BE2C (cell line): Measurements from ENCODE around the gene HOXC5.
A peak's percentile ranks its signal among the peaks of the same experiment; 100 is the strongest.

Source experiments
- DNase-seq: peaks from one replicate; pipeline ENCODE4 v3.0.0-alpha.2; 2020
- H3K27me3 ChIP-seq: fragments of 250-450 bp; sonication (Bioruptor Pico); 2 replicates; pipeline ENCODE4 v1.5.1; 2020; ENCODE audit warnings: mild to moderate bottlenecking
- H3K36me3 ChIP-seq: fragments of 250-450 bp; sonication (Bioruptor Pico); 2 replicates; pipeline ENCODE4 v1.5.1; 2020; ENCODE audit warnings: mild to moderate bottlenecking
- H3K4me1 ChIP-seq: fragments of 250-450 bp; sonication (Bioruptor Pico); 2 replicates; pipeline ENCODE4 v1.5.1; 2020
- H3K4me3 ChIP-seq: 2 replicates; pipeline ENCODE4 v1.5.1; 2011; ENCODE audit warnings: low read depth, low read length
- H3K9me3 ChIP-seq: fragments of 250-450 bp; sonication (Bioruptor Pico); 2 replicates; pipeline ENCODE4 v1.5.1; 2020
- CTCF ChIP-seq: IDR thresholded peaks from 2 replicates; pipeline ENCODE4 v1.5.1; 2012; ENCODE audit warnings: mild to moderate bottlenecking, low read depth, low read length

Gene HOXC5

DNA sequence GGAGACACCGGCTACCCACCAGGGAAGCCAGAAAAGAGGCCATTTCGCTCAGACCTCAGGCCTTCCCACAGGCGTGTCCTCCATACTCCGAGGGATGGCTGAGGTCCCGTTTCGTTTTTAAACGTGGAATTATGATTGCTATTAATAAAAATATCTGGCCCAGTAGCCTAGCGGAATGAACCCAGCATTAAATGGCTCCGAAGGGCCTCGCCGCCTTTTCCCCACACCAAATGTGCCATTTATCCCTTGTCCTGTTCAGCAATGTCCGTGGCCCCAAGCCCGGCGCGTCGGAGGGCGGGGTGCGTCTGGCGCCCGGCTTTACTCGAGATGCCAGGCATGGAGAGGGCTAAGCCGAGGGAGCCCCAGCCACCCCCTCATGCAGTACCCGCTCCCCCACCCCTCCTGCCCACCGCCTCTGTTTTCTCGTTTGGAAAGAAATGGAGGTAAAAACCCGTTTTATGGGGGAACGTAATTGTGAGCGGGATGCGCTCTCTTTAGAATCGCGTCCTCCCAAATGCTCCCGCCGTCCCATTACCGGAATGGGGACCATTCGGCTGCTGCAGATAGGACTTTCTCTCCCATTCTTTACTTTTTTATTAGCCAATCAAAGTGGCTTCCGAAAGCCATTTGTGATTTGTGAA, 18.4 kb upstream of the HOXC5 start:
- no peak for DNase-seq
- peaks cover 8% of the 10 kb centered on the region for H3K4me1 ChIP-seq
- H3K4me3 ChIP-seq = no peak overlapping the region
- H3K27me3 ChIP-seq = no peaks in the 10 kb centered on the region
- H3K36me3 ChIP-seq = no peaks in the 10 kb centered on the region
- no peak for TF ChIP-seq CTCF
- H3K9me3 ChIP-seq = no peaks in the 10 kb centered on the region

GRCh38 chr12:54015018-54015931, 17.6 kb upstream of the HOXC5 start:
- Histone ChIP-seq H3K27me3 (no peaks in the 10 kb centered on the region), H3K4me3 (peak overlapping the region; percentile 80; the same call in 1 of the 2 replicates), H3K9me3 (no peaks in the 10 kb centered on the region), H3K36me3 (no peaks in the 10 kb centered on the region), H3K4me1 (peaks cover 11% of the 10 kb centered on the region)
- no peak for TF ChIP-seq CTCF
- no peak for DNase-seq

DNA sequence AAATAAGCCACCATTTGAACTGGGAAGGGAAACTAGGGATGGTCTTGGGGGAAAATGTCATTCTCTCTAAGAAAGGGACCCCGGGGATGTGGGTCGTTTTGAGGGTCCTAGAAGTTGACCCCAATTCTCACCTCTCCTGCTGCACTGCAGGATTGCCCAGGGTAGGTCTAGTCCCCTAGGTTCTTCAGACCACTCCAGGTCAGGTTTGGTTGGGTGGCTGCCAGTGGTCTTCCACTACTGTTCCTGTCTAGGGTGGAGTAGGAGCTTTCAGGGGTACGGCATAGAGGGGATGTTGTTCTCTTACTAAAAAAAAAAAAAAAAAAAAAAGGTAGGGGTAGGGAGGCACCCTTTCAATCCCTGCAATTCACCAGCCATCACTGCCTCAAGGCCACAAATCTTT, 16.8 kb upstream of the HOXC5 start:
- H3K4me1 ChIP-seq = peaks cover 19% of the 10 kb centered on the region
- no peak for TF ChIP-seq CTCF
- peak overlapping the region; percentile 80 for H3K4me3 ChIP-seq
- no peak for DNase-seq
- no peaks in the 10 kb centered on the region for H3K36me3 ChIP-seq
- H3K27me3 ChIP-seq = no peaks in the 10 kb centered on the region
- no peaks in the 10 kb centered on the region for H3K9me3 ChIP-seq

DNA sequence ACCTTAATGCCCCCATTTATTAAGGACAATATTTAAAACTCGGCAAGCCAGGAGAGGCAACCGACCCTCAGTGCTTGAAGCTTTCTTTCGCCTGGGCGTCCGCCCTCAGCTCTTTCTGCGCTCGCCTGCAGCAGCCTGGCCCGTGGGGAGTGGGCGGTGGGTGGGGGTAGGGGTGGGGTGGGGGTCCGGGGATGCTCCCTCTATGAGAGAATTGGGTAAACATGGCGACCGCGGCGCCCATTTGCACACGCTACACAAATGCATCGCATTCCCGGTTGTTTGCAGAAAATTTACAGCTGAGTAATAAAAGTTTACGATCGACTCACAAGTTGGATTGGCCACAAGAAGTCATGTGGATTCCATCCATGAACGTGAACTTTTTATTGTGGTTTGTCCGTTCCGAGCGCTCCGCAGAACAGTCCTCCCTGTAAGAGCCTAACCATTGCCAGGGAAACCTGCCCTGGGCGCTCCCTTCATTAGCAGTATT, 16.3 kb upstream of the HOXC5 start:
- DNase-seq = peak; percentile 53
- H3K36me3 ChIP-seq = no peaks in the 10 kb centered on the region
- H3K4me3 ChIP-seq = peak overlapping the region; percentile 80
- no peaks in the 10 kb centered on the region for H3K9me3 ChIP-seq
- no peak for TF ChIP-seq CTCF
- no peaks in the 10 kb centered on the region for H3K27me3 ChIP-seq
- peaks cover 24% of the 10 kb centered on the region for H3K4me1 ChIP-seq

DNA sequence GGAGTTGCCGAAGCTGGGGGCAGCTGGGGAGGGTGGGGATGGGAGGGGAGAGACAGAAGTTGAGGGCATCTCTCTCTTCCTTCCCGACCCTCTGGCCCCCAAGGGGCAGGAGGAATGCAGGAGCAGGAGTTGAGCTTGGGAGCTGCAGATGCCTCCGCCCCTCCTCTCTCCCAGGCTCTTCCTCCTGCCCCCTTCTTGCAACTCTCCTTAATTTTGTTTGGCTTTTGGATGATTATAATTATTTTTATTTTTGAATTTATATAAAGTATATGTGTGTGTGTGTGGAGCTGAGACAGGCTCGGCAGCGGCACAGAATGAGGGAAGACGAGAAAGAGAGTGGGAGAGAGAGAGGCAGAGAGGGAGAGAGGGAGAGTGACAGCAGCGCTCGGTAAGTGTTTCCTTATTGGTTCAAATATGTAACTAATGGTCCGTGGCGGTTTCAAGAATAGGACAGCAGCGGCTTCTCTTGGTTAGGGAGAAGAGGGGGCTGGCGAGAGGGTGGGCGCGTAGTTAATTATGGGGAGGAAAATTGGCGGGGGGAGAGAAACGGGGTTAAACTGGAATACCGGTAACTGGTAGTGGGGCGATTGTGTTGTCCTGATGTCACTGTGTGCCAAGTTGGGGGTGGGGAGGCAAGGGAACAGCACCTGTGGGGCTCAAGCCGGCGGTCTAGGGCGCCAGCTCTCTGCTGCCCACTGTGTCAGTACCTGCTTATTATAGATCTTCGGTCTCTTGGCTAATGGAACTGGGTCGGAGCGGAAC, 15.6 kb upstream of the HOXC5 start:
- no peaks in the 10 kb centered on the region for H3K9me3 ChIP-seq
- no peaks in the 10 kb centered on the region for H3K36me3 ChIP-seq
- TF ChIP-seq CTCF = peak; percentile 20; the same call in 1 of the 2 replicates
- peak overlapping the region; percentile 80 for H3K4me3 ChIP-seq
- no peaks in the 10 kb centered on the region for H3K27me3 ChIP-seq
- H3K4me1 ChIP-seq = peaks cover 30% of the 10 kb centered on the region
- peak; percentile 74 for DNase-seq
